Gastroesophageal sphincter (tissue), 4 donors: ENCODE results near the gene MADD. TPM values are rescaled to one million over a fixed set of nuclear protein-coding genes. Genes with fewer than 3 reads are reported as not detected.

Experiments used
- ATAC-seq: fragments of 150-250 bp; one replicate; pipeline ENCODE4 v1.9.1; 2016; ENCODE audit warnings: mild to moderate bottlenecking, moderate library complexity
- H3K27ac ChIP-seq, 4 donors: fragments of 200-600 bp; sonication (generic) in 3 of 4; 1 replicate in 3 of 4; 2 replicates in 1 of 4; pipeline ENCODE4 v1.5.1; 2016 to 2019
- H3K27me3 ChIP-seq: fragments of 200-600 bp; sonication (generic); one replicate; pipeline ENCODE4 v1.5.1; 2019
- H3K36me3 ChIP-seq, 2 donors: fragments of 200-600 bp; sonication (generic); one replicate each; pipeline ENCODE4 v1.5.1; 2019; ENCODE audit warnings: control low read depth in 1 of 2
- H3K4me1 ChIP-seq, 3 donors: fragments of 200-600 bp; sonication (generic); 1 replicate in 2 of 3; 2 replicates in 1 of 3; pipeline ENCODE4 v1.5.1; 2016 to 2019; ENCODE audit warnings: control low read depth in 2 of 3
- H3K4me3 ChIP-seq, 2 donors: fragments of 200-600 bp; sonication (generic); one replicate each; pipeline ENCODE4 v1.5.1; 2019; ENCODE audit warnings: mild to moderate bottlenecking in 1 of 2, moderate library complexity in 1 of 2
- H3K9me3 ChIP-seq, 3 donors: fragments of 200-600 bp; sonication (generic); one replicate each; pipeline ENCODE4 v1.5.1; 2017 to 2019; ENCODE audit warnings: control low read depth in 2 of 3
- CTCF ChIP-seq, 4 experiments: fragments of 200-600 bp in 2 of 4; fragments of 450-650 bp in 2 of 4; sonication (generic) in 1 of 4; IDR thresholded peaks; one replicate each; pipeline ENCODE4 v1.5.1; 2017 to 2019; ENCODE audit warnings: antibody characterized with exemption in 4 of 4, mild to moderate bottlenecking in 2 of 4, moderate library complexity in 2 of 4
- EP300 ChIP-seq: sonication (generic); formaldehyde crosslinking; IDR thresholded peaks from one replicate; pipeline ENCODE4 v1.6.1; 2017; ENCODE audit warnings: antibody characterized with exemption, mild to moderate bottlenecking
- POLR2A ChIP-seq, 2 donors: fragments of 450-650 bp; IDR thresholded peaks; one replicate each; pipeline ENCODE4 v1.6.1; 2017; ENCODE audit warnings: antibody characterized with exemption in 2 of 2, mild to moderate bottlenecking in 2 of 2, moderate library complexity in 1 of 2
- POLR2AphosphoS5 ChIP-seq: sonication (generic); formaldehyde crosslinking; IDR thresholded peaks from one replicate; pipeline ENCODE4 v1.6.1; 2017; ENCODE audit warnings: antibody characterized with exemption
- WGBS, 2 donors: methylation state at CpG; one replicate each; pipeline ENCODE4 v1.1.5; 2018; ENCODE audit warnings: low coverage in 1 of 2; 5-methylcytosine and 5-hydroxymethylcytosine counted together
- total RNA-seq, 4 donors: library from RNA; depleted of rRNA; stranded (reverse); fragments of >200 nt; gene quantifications; one replicate each; pipeline ENCODE4 v1.1.0, GENCODE V29; 2016

The MADD gene
- total RNA-seq, 4 donors from 2014 or later, result 23.7 to 33.9 (median 29.4) TPM

- no peaks in the 10 kb centered on the region for H3K9me3 ChIP-seq
- peak overlapping the region in 1 of 4 donors; percentile 33 for H3K27ac ChIP-seq
- H3K4me3 ChIP-seq, result no peak overlapping the region
- H3K4me1 ChIP-seq, result peaks cover 0 to 8% (median 0%) of the 10 kb centered on the region in 3 donors
- ATAC-seq, result peak; percentile 85
- H3K36me3 ChIP-seq, result no peaks in the 10 kb centered on the region
- TF ChIP-seq EP300 (no peak), CTCF (IDR thresholded peaks at IDR 0.05) (peak in 3 of 4 experiments; percentile 91 to 96 (median 93))
- 25% methylated on average over 7 of the region's 19 CpGs; no CpG with 5 or more reads in 1 of the 2 donors for WGBS, 2 donors
- no peaks in the 10 kb centered on the region for H3K27me3 ChIP-seq
These were observed 104.2 kb downstream of the MADD start for GRCh38 chr11:47373876-47374719.

- 0% methylated on average over 1 of the region's 5 CpGs; no CpG with 5 or more reads in 1 of the 2 donors for WGBS, 2 donors
These were observed 104.7 kb downstream of the MADD start for GRCh38 chr11:47374720-47375019.

DNA sequence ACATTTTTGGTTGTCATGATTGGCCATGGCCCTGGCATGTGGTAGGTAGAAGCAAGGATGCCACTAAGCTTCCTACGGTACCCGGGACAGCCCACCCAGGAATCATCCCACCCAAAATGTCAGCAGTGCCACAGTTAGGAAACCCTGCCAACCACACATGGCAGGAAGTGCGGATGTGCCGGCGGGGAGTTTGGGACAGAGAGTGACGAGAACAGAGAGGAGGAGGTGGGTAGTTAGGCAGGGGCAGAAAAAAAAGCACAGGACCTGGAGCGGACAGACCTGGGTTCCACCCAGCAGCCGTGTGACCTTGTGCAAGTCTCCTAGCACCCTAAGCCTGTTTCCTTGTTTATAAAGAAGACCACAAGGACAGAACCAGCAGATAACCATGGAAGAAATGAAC, 105.1 kb downstream of the MADD start:
- TF ChIP-seq POLR2A (IDR thresholded peaks at IDR 0.05) (no peak), EP300 (no peak)
- Histone ChIP-seq H3K36me3 (no peaks in the 10 kb centered on the region), H3K9me3 (no peaks in the 10 kb centered on the region), H3K27me3 (no peaks in the 10 kb centered on the region), H3K4me1 (peaks cover 0 to 8% (median 0%) of the 10 kb centered on the region in 3 donors), H3K27ac (peak overlapping the region in 1 of 4 donors; percentile 33), H3K4me3 (peak overlapping the region in 1 of 2 donors; percentile 42)
- ATAC-seq, result no peak
- WGBS, 2 donors, result 79 to 87% methylated on average over 2 to 6 of the region's 8 CpGs

More at GRCh38 chr11:47374720-47375019, 104.7 kb downstream of the MADD start:
- Histone ChIP-seq H3K36me3 (no peaks in the 10 kb centered on the region), H3K4me1 (peaks cover 0 to 8% (median 0%) of the 10 kb centered on the region in 3 donors), H3K4me3 (no peak overlapping the region), H3K27me3 (no peaks in the 10 kb centered on the region), H3K9me3 (no peaks in the 10 kb centered on the region), H3K27ac (peak overlapping the region in 1 of 4 donors; percentile 33)
- ATAC-seq, result no peak
- no peak for TF ChIP-seq POLR2AphosphoS5
- no peak for TF ChIP-seq POLR2A (IDR thresholded peaks at IDR 0.05)
- TF ChIP-seq EP300, result no peak
- no peak for TF ChIP-seq CTCF (IDR thresholded peaks at IDR 0.05)

- no peak overlapping the region for H3K27ac ChIP-seq
- no peak for ATAC-seq
- H3K36me3 ChIP-seq, result no peaks in the 10 kb centered on the region
- 78 to 86% methylated on average over 6 to 13 of the region's 13 CpGs for WGBS, 2 donors
- H3K4me3 ChIP-seq, result peak overlapping the region in 1 of 2 donors; percentile 42
- H3K4me1 ChIP-seq, result peaks cover 0 to 8% (median 0%) of the 10 kb centered on the region in 3 donors
- no peaks in the 10 kb centered on the region for H3K9me3 ChIP-seq
- no peak for TF ChIP-seq CTCF (IDR thresholded peaks at IDR 0.05)
- TF ChIP-seq EP300, result no peak
- TF ChIP-seq POLR2A (IDR thresholded peaks at IDR 0.05), result no peak
- no peaks in the 10 kb centered on the region for H3K27me3 ChIP-seq
These were observed 105.7 kb downstream of the MADD start for GRCh38 chr11:47375546-47376085.

GRCh38 chr11:47376107-47376524, 106.2 kb downstream of the MADD start:
- TF ChIP-seq POLR2AphosphoS5, result no peak
- TF ChIP-seq EP300, result no peak
- Histone ChIP-seq H3K4me1 (peaks cover 0 to 8% (median 0%) of the 10 kb centered on the region in 3 donors), H3K27ac (peak overlapping the region in 1 of 4 donors; percentile 74), H3K4me3 (peak overlapping the region in 1 of 2 donors; percentile 42), H3K27me3 (no peaks in the 10 kb centered on the region), H3K9me3 (no peaks in the 10 kb centered on the region), H3K36me3 (no peaks in the 10 kb centered on the region)
- ATAC-seq, result no peak
- WGBS, 2 donors, result 67 to 70% methylated on average over 2 to 8 of the region's 8 CpGs
